ENCODE measurements around the gene AIPL1. TPM values are rescaled to one million over a fixed set of nuclear protein-coding genes. Genes with fewer than 3 reads are reported as not detected.
A peak's percentile ranks its signal among the peaks of the same experiment; 100 is the strongest.
"Not testable (repeated sequence)": the region's sequence is repeated elsewhere in the genome, so short reads cannot be mapped to it uniquely, and the experiment has no call there.

Gene AIPL1
- under 1 TPM in 1 of 3 donors, not detected in 2; 0.14 TPM for polyA plus RNA-seq (ENCODE audit: insufficient read length in 3 of 3)
- long read RNA-seq, donor 1: 0 reads
- long read RNA-seq, donor 2: 0 reads
- long read RNA-seq, donor 3: 0 reads
- long read RNA-seq, donor 4: 0 reads
- long read RNA-seq, donor 5: 0 reads
- long read RNA-seq, donor 6: 0 reads
- long read RNA-seq, donor 7, partial matches to known transcripts: 7 of 19 reads
- long read RNA-seq, donor 7, other reads (novel, unspliced or antisense): 12 of 19 reads
- long read RNA-seq, donor 8: 0 reads
- long read RNA-seq, donor 9: 0 reads
- long read RNA-seq, donor 10: 0 reads
- long read RNA-seq, donor 11, partial matches to known transcripts: 0 of 1 reads
- long read RNA-seq, donor 11, other reads (novel, unspliced or antisense): 0 of 1 reads
- long read RNA-seq, donor 12: 0 reads
- long read RNA-seq, donor 13: 0 reads
- long read RNA-seq, donor 14: 0 reads
- long read RNA-seq, donor 15: 0 reads
- long read RNA-seq, donor 16, partial matches to known transcripts: 19 of 54 reads
- long read RNA-seq, donor 16, other reads (novel, unspliced or antisense): 35 of 54 reads

DNA sequence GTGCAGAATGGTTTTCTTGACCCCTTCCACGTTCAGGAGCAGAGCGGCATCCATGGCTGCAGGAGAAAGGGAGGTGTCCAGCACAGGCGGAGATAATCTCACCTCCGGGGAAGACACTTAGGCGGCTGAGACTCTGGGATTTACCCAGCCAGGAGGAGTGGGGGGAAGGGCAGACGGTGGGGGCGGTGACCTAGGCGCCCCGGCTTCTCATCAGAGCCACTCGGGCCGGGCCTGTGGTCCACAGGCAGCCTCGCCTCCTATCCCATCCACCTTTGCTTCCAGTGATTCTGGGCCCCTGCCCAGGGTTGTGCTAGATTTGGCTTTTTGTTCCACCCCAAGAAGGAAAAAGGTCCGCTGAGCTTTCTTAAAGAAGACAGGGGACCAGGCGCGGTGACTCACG, at the start of gene AIPL1:
Gene AIPL1, minus strand, starts transcription at position 71 of the 400 bp plus-strand sequence. Its CDS starts 17 bp downstream, at position 54.
- DNase-seq (ENCODE audit: extremely low read depth in 1 of 11, low read depth in 9 of 11, low spot score in 4 of 11): no peak

- DNase-seq (ENCODE audit: extremely low read depth in 1 of 11, low read depth in 9 of 11, low spot score in 4 of 11): no peak
Observed at GRCh38 chr17:6483507-6483906, 48.6 kb upstream of the AIPL1 start.

- not testable (repeated sequence) for DNase-seq (ENCODE audit: extremely low read depth in 1 of 11, low read depth in 9 of 11, low spot score in 4 of 11)
Observed at GRCh38 chr17:6482796-6483195, 47.9 kb upstream of the AIPL1 start.

DNA sequence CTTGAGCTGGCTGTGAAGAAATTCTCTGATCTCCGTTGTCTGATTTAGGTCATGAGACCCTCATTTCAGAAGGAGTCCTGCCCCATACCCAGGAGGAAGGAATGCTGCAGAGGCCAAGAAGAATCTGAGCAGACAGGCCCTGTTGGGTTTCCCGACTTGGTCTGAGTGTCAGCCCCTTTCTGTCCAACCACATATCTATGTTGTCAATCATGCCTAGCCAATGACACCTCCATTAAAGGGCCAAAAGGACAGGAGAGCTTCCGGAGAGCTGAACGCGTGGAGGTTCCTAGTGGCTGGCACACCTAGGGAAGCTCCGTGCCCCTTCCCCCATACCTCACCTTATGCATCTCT, 47.2 kb upstream of the AIPL1 start:
- no peak for DNase-seq (ENCODE audit: extremely low read depth in 1 of 11, low read depth in 9 of 11, low spot score in 4 of 11)

DNA sequence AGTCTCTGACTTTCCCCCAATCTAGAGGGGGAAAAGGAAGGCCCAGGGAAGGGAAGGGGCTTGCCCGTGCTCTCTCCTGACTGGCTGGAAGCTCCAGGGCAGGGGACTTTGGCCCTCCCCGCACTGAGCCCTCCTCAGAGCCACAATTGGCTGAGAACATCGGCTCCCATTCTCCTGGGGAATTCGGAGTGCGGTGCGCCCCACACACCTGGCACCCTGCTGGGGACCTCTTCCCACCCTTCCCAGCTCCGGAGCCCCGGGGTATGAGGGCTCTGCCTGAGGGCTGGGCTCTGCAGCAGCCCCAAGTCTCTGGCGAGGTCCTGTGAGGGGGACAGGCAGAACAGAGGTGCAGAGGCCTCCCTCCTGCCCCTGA, 45.4 kb upstream of the AIPL1 start:
- no peak for DNase-seq (ENCODE audit: extremely low read depth in 1 of 11, low read depth in 9 of 11, low spot score in 4 of 11)

DNA sequence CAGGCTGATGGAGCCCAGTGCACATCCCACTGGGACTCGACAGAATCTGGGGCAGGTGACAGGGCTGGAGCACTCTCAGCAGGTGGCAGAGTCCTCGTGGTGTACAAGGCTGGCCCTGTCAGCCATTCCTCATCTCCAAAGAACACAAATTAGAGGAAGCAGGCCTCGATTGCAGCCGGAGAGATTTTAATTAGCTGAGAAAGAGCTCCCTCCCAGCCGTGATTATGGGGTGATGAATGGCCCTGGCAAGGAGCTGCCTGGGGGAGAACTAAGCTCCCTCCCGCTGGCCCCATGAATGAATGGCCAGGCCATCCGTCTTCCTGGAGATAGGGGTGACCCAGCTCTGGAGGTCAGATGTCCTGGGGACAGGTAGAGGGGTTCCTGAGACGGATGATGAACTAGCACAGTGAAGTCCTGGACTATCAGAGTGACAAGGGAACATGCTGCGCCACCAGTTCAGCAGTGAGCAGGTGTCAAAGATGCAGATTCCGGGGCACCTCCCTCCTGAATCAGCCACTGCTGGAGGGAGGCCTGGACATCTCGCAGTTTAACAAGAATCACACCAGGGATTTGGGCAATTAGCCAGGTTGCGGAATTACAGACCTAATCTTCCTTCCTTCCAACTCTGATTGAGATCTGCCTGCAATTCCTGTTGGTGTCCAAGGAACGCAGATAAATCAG, 44.8 kb upstream of the AIPL1 start:
- no peak for DNase-seq (ENCODE audit: extremely low read depth in 1 of 11, low read depth in 9 of 11, low spot score in 4 of 11)

GRCh38 chr17:6478486-6478885, 43.6 kb upstream of the AIPL1 start:
- DNase-seq (ENCODE audit: extremely low read depth in 1 of 11, low read depth in 9 of 11, low spot score in 4 of 11): no peak

DNA sequence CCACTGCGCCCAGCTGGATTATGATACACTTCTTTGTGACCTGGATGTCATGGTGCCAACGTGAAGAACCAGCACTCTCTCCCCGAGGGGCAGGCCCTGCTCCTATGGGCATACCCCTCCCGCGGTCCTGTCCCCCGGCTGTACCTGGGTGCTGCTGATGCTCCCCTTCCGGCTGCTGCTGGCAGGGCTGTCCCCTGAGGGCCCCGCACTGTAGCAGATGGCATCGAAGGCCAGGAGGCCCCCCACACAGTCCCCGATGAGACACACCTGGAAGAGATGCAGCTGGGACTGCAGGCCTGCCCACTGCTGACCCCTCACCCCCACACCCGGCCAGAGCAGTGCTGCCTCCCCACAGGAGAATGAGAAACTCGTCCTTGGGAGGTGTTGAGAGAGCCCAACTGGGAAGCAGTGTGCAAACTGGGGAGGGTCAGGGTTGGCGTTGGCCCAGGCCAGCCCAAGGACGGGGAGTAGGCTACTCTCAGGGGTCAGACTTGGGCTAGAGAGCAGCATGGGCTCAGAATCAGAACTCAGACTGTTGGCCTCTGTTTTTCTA, 43.0 kb upstream of the AIPL1 start:
- DNase-seq (ENCODE audit: extremely low read depth in 1 of 11, low read depth in 9 of 11, low spot score in 4 of 11): no peak

- no peak for DNase-seq (ENCODE audit: extremely low read depth in 1 of 11, low read depth in 9 of 11, low spot score in 4 of 11)
Observed at GRCh38 chr17:6476810-6477179, 41.9 kb upstream of the AIPL1 start.

DNA sequence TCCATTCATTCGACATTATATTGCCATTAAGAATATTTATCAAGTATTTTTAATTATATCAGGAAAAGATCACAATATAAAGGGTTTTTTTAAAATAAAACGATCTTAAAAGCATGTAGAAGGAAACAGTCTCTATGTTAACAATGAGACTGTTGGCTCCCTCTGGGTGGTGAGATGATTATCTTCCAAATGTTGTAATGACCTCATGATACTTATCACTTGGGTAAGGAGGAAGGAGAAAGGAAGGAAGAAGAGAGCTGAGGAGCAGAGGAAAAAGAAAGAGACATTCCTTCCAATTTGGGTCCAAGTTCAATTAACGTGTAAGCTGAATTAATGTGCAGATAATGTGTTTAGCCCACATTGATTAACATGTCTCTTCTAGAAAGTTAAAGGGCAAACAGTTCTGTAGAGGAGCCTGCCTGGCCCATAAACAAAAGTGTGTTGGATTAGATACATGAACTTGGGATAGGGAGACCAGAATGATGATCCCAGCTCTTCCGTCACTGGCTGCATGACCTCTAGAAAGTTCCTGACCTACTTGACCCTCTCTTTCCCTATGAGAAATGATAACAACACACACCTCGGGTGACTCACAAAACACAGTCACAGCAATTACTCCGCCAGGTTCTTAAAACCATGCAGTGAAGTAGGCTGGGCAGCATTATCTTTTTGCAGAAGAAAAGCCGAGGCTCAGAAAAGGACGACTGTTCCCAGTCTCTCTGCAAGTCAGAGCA, 41.3 kb upstream of the AIPL1 start:
- no peak for DNase-seq (ENCODE audit: extremely low read depth in 1 of 11, low read depth in 9 of 11, low spot score in 4 of 11)

- DNase-seq (ENCODE audit: extremely low read depth in 1 of 11, low read depth in 9 of 11, low spot score in 4 of 11): no peak
Observed at GRCh38 chr17:6475411-6475810, 40.5 kb upstream of the AIPL1 start.

DNA sequence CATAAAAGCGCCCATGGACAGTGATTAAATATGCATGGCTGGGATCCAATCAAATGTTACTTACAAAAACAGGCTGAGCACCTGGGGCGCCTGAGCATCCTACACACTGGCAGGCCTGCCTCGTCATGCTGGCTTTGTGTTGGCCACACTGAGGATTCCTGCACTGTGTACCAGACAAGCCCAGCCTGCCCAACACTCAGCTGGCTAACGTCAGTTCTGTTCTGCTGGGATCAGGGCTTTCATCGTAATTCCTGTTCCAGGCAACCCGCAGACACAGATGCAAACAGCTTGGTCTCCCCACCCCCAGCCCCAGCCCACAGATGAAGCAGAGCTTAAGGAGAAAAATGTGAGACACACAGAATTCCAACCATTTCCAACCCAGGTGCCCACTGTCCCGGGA, 40.0 kb upstream of the AIPL1 start:
- DNase-seq (ENCODE audit: extremely low read depth in 1 of 11, low read depth in 9 of 11, low spot score in 4 of 11): no peak

DNA sequence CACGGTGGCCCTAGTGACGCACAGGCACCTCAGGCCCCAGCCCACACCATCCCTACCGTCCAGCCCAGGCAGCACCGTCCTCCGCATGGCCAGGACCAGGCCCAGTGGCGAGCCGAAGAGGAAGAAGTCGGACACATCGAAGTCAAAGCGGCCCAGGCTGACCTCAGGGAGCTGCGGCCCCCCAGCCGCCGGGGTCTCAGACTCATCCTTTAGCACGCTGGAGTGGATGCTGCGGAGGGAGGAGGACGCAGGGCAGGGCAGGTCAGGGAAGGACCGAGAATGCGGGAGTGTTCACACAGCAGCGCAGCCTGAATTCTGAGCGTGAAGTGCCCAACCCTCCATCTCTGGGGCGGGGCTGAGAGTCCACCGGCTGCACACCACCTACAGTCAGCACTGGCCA, 39.5 kb upstream of the AIPL1 start:
- DNase-seq (ENCODE audit: extremely low read depth in 1 of 11, low read depth in 9 of 11, low spot score in 4 of 11): no peak

GRCh38 chr17:6473128-6473767, 38.3 kb upstream of the AIPL1 start:
- DNase-seq (ENCODE audit: extremely low read depth in 1 of 11, low read depth in 9 of 11, low spot score in 4 of 11): peak in 10 of 11 donors; percentile 50 to 77 (median 72)

GRCh38 chr17:6472517-6472916, 37.6 kb upstream of the AIPL1 start:
- no peak for DNase-seq (ENCODE audit: extremely low read depth in 1 of 11, low read depth in 9 of 11, low spot score in 4 of 11)

DNA sequence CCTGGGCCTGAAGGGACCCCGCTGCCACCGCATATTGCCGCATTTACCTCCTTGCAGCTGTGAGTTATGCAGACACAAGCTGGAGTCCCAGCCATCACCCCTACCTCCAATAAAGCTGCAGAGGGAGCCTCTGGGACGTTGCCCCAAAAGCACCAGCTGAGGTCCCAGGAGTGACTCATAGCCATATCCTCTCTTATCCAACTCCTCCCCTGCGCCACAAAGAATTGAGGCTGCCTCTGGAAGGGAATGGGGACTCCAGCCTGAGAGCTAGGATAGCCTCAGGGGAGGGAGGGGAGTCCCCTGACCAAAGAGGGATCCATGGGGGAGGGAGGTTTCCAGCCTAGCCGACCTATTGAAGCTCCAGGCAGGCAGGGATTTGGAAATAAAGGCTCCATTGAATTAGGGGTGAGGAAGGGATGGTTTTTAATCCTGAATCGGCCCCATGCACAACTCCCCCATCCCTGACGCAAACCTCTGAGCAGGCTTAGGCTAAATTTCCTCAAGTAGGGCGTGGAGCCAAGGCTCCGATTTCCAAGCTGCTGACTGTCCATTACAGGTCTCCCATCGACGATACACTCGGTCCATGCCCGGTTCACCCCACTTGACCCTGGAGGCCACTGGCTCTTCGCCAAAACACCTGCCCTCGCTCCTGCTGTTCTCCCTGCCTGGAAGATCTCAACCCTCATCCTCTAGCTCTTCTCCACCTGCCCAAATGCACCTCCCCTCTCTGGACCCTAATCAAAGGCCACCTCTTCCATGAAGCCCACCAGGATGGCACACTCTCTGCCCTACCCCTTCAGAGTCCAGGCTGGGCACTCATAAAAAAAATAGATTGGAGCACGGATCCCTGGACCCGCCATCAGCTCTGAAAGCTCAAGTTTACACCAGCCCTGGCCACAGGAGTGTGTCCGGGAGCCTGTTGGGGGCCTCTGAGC, 36.9 kb upstream of the AIPL1 start:
- no peak for DNase-seq (ENCODE audit: extremely low read depth in 1 of 11, low read depth in 9 of 11, low spot score in 4 of 11)

DNA sequence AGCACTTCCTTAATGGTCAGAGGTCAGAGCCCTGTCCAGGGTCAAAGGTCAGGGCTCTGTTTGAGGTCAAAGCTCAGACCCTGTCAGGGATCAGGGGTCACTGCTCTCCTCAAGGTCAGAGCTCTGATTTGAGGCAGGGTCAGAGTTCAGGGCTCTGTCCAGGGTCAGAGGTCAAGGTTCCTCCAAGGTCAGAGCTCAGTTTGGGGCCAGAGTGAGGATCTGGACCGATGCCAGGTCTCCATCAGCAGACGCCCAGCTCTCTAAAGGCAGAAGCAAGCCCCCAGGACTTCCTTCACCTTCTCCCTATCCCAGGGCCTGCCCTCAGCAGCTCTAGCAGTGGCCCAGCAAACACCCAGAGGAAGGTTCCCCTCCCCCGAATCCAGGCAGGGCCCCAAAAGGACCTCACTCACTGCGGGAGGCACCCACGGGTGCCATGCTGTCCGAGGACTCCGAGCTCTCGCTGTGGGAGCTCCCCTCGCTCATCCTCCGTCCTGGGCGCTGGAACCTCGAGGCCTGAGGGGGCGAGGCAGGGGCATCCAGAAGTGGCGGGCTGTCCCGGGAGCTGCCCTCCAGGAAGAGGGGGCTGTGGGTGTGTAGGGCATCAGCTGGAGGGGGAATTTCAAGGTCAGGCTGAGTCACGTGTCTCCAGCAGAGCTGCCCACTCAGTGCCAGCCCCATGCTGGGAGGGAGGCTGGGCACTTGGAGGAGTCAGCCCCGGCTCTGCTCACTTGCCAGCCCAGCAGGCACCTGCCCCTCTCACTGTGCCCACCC, 36.0 kb upstream of the AIPL1 start:
- DNase-seq (ENCODE audit: extremely low read depth in 1 of 11, low read depth in 9 of 11, low spot score in 4 of 11): no peak
